Left forelimb (tissue), 1 donor: ENCODE data around the gene SOHLH1.
A peak's percentile ranks its signal among the peaks of the same experiment; 100 is the strongest.

Experiments used
- DNase-seq: peaks from one replicate; pipeline ENCODE4 v3.0.0-alpha.2; 2018; ENCODE audit warnings: low spot score

Gene SOHLH1

GRCh38 chr9:135728436-135729110 lies 29.3 kb upstream of the SOHLH1 start:
- no peak for DNase-seq

GRCh38 chr9:135727257-135727875 lies 28.1 kb upstream of the SOHLH1 start:
- DNase-seq, result no peak

DNA sequence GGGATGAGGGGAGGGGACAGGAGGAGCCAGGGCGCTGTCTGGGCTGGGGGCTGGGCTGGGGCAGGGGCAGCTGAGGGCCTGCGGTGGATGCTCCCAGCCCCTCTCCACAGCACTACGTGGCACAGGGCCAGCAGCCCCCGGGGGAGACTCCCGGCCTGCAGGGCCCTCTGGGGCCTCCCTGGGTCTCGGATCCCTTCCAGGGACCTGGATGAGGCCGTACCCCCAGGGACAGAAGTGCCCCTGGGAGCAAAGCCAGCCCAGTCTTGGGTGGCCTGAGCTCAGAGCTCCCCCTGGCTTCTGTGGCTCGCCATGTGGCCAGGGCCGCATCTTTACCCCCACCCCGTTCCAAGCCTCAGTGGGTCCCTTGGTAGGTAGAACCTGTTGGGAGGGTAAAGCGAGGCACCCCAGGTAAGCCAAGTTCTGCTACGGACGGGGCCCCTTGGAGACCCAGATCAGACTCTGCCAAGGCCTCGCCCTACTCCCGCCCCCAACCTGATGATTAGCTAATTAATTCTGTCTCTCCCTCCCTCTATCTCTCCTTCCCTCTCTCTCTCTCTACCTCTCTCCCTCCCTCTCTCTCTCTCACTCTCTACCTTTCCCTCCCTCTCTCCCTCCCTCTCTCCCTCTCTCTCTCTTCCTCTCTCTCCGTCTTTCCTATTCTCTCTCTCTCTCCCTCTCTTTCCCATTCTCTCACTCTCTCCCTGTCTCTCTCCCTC lies 27.0 kb upstream of the SOHLH1 start:
- DNase-seq, result no peak

DNA sequence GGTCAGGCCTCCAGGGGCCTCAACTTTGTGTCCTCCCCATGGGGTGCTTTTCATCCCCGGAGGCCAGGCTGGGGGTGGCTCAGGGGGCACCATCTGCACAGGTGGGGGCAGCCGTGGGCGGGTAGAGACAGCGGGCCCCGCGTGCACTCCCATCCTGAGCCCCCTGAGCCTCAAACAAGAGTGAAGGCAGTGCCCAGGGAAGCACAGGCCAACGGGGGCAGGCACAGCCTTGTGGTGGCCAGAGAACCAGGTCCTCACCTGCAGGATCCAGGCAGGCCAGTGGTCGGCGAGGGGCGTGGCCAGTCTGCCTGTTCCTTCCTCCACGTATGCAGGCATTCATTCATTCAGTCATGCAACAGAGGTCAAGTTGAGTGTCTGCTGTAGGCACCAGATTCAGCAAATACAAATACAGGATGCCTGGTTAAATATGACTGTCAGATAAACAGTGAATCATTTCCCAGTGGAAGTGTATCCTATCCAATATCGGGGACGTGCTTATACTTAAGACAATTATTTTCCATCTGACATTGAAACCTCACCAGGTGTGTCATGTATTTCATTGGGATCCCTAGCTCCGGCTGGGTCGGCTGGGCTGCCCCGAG lies 25.0 kb upstream of the SOHLH1 start:
- DNase-seq, result no peak

DNA sequence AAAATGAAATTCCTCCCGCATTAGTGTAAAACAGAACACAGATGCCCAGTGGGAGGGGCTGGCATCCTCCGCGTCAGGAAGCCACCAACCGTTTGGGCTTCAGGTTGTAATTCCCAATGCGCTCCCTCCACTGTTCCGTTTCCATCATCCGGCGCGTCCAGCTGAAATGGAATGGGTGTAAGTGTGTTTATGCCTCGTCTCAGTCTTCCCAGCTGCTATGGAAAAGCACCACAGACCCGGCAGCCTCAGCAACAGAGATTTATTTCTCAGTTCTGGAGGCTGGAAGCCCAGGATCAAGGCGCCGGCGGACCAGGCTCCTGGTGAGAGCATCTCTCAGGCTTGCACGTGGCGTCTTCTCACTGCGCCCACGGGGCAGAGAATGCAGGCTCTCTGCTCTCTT lies 23.1 kb upstream of the SOHLH1 start:
- no peak for DNase-seq

- DNase-seq, result no peak
Observed at GRCh38 chr9:135719472-135719871, 20.2 kb upstream of the SOHLH1 start.

GRCh38 chr9:135718616-135719015 lies 19.3 kb upstream of the SOHLH1 start:
- DNase-seq, result no peak

DNA sequence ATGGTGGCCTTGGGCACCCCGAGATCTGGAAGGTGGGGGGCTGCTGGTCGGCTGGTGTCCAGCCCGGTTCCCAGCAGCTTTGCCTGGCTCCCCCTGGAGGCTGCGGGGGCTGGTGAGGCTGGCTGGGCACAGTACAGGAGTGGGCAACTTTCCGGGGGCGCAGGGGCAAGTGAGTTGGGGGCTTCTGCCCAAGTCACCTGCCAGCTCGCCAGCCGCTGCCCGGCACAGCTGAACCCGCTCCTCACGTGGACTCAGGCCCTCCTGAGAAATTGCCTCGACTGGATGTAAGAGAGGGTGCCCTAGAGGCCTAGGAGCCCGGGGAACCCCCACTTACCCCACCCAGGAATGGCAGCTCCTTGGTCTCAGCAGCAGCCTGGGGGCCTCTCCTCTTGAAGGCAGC lies 18.1 kb upstream of the SOHLH1 start:
- DNase-seq, result no peak

GRCh38 chr9:135716045-135716444 lies 16.8 kb upstream of the SOHLH1 start:
- DNase-seq, result no peak

DNA sequence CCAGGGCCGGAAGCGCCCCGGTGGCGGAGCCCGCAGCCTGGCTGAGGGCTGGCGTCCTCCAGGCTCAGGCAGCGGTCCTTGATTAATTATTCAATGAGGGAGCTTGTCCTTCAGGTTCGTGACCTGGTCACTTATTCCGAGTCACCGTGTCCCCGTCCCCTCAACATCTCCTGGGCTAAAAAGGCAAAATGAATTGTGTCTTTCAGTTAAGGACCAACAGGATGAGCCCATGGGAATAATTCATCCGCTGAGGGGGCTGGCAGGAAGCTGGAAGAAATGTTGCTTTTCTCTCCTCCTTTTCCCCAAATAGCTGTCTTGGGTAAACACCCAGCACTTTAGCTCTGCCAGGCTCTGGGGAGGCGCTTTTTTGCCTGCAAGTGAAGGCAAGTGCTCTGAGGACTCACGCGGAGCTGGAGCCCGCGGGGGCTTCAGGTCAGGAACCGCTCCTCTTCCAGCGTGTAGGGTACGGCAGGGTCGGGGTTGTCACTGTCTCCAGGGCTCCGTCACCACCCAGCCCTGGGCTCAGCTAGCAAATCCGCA lies 15.8 kb upstream of the SOHLH1 start:
- no peak for DNase-seq

DNA sequence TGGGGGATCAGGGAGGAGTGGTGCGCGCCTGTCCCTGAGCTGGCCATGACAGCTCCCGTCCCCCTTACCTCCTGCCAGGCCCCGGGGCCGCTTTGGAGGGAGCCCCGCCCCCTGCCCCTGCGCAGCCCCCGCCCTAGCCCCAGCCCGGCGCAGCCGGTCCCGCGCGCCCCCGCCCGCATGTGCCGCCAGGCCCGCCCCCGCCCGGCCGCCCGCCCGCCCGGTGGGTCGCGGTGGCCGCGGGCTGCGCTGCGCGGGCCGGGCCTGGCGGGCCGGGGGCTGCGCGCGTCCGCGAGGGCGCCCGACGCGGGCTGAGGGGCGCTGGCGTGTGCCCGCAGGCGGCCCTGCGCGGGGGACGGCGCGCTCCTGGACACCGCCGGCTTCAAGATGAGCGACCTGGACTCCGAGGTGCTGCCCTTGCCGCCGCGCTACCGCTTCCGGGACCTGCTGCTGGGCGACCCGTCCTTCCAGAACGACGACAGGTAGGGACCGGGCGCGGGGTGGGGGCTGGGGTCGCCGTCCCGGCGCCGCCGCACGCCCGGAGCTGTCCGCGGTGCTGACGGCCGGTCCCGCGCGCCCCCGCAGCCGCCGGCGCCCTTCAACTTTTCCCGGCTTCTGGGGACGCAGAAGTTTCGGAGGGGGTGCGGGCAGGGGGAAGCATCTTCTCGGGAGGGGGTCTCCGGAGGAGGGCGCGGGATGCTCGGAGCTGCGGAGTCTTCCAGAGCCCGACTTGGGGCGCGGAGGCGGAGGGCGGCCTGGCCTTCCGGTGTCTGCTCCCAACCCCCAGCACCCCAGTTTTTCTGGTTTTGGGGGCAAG lies 15.2 kb upstream of the SOHLH1 start:
- DNase-seq, result no peak

- DNase-seq, result peak; percentile 73
Observed at GRCh38 chr9:135712613-135713295, 13.5 kb upstream of the SOHLH1 start.

DNA sequence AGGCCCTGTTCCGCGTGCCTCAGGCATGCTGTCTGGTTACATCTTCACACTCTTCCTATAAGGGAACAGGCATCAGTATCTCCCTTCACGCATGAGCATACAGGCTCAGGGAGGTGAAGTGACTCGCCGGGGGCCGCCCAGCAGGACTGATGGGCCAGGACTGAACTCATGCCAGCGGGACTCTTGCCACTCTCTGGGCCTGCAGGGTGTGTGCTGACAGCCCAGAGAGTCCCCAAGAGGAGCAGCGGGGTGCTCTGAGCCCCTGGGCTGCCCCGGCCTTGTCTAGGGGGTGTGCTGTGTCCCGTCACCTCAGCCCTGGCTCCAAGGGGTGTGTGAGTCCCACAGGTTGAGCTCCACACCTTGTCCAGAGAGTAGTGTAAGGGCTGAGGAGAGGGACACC lies 12.6 kb upstream of the SOHLH1 start:
- DNase-seq, result no peak

DNA sequence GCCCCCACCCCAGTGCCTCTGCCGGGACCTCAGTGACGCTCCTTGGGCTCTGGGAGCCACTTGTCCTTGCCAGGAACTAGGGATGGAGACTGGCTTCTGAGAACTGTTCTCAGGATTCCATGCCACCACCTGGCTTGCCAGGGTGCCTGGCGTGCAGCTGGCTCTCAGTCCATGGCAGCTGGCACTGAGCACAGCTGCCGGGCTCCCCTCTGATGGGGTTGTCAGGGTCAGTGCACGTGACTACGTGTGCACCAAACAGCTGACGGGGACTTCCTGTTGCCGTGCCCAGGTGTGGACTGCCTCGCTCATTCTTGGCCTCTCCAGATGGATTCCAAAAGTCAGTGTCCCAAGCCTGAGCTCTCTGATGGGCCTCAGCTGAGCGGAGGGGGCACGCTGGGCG lies 12.1 kb upstream of the SOHLH1 start:
- DNase-seq, result no peak

GRCh38 chr9:135708164-135708563 lies 8.9 kb upstream of the SOHLH1 start:
- no peak for DNase-seq

- DNase-seq, result no peak
Observed at GRCh38 chr9:135707252-135708138, 8.2 kb upstream of the SOHLH1 start.

- DNase-seq, result no peak
Observed at GRCh38 chr9:135706288-135706687, 7.0 kb upstream of the SOHLH1 start.

GRCh38 chr9:135705376-135705775 lies 6.1 kb upstream of the SOHLH1 start:
- no peak for DNase-seq

- peak; percentile 79 for DNase-seq
Observed at GRCh38 chr9:135704483-135704882, 5.2 kb upstream of the SOHLH1 start.

DNA sequence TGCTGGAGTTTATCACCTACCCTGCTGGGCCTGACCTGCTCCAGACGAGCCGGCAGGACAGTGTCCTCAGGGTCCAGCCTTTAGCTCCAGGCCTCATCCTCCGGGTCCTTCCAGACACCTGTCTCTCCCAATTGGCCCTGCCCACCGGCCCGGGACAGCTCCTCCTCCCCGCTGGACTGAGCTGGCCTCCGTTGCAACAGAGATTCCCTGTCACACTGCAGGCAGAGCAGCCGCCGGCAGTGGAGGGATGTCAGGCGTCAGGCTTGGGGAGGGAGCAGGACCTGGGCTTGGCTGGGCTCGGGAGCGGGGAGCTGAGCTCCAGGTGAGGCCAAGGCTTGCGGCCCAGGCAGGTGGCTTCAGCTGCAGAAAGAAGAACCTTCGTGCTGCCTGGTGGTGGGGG lies 4.4 kb upstream of the SOHLH1 start:
- no peak for DNase-seq
